ENCODE results near the gene CCER1. TPM values are rescaled to one million over a fixed set of nuclear protein-coding genes. Genes with fewer than 3 reads are reported as not detected.

Gene CCER1
- total RNA-seq, 1 experiment from 2014 or later = not detected

- no peak for TF ChIP-seq CTCF (IDR thresholded peaks at IDR 0.05; ENCODE audit: insufficient read depth in 1 of 2, low read depth in 1 of 2, low read length in 1 of 2, severe bottlenecking in 1 of 2, unreplicated experiment in 1 of 2)
- POLR2A ChIA-PET = no interaction called here
Observed at GRCh38 chr12:90969851-90970250, 14.9 kb upstream of the CCER1 start.

GRCh38 chr12:90969346-90969745 is 14.4 kb upstream of the CCER1 start:
- no peak for TF ChIP-seq CTCF (IDR thresholded peaks at IDR 0.05; ENCODE audit: insufficient read depth in 1 of 2, low read depth in 1 of 2, low read length in 1 of 2, severe bottlenecking in 1 of 2, unreplicated experiment in 1 of 2)
- no peak overlapping the region for H3K27ac Mint-ChIP-seq (ENCODE audit: unreplicated experiment)
- CTCF ChIA-PET = no interaction called here
- H3K9me3 ChIP-seq = no peaks in the 10 kb centered on the region
- no peaks in the 10 kb centered on the region for H3K27me3 Mint-ChIP-seq (ENCODE audit: insufficient read depth, unreplicated experiment)
- H3K4me1 ChIP-seq = no peaks in the 10 kb centered on the region
- intact Hi-C loops (cut with micrococcal nuclease; ENCODE audit: unreplicated experiment) = no loop called here
- no peak overlapping the region for H3K4me3 ChIP-seq (ENCODE audit: low read depth, low read length)
- no peaks in the 10 kb centered on the region for H3K27me3 ChIP-seq (replicated peaks; ENCODE audit: control insufficient read depth, insufficient read depth, low read length)
- no peaks in the 10 kb centered on the region for H3K36me3 ChIP-seq (ENCODE audit: control insufficient read depth, insufficient read depth, low read length)
- no peaks in the 10 kb centered on the region for H3K36me3 Mint-ChIP-seq (ENCODE audit: insufficient read depth, unreplicated experiment)
- POLR2A ChIA-PET = no interaction called here
- no peaks in the 10 kb centered on the region for H3K4me1 Mint-ChIP-seq (ENCODE audit: low read depth, unreplicated experiment)
- no peak for DNase-seq
- H3K4me3 Mint-ChIP-seq (ENCODE audit: unreplicated experiment) = no peak overlapping the region
- BruUV-seq (replicated peaks) = no TSS peak
- no peaks in the 10 kb centered on the region for H3K9me3 Mint-ChIP-seq (ENCODE audit: unreplicated experiment)

More at GRCh38 chr12:90969851-90970250, 14.9 kb upstream of the CCER1 start:
- Histone ChIP-seq H3K4me3 (ENCODE audit: low read depth, low read length) (no peak overlapping the region), H3K4me1 (no peaks in the 10 kb centered on the region), H3K36me3 (ENCODE audit: control insufficient read depth, insufficient read depth, low read length) (no peaks in the 10 kb centered on the region), H3K9me3 (no peaks in the 10 kb centered on the region), H3K27me3 (replicated peaks; ENCODE audit: control insufficient read depth, insufficient read depth, low read length) (no peaks in the 10 kb centered on the region)
- BruUV-seq (replicated peaks) = no TSS peak
- Mint-ChIP-seq H3K36me3 (ENCODE audit: insufficient read depth, unreplicated experiment) (no peaks in the 10 kb centered on the region), H3K4me1 (ENCODE audit: low read depth, unreplicated experiment) (no peaks in the 10 kb centered on the region), H3K27me3 (ENCODE audit: insufficient read depth, unreplicated experiment) (no peaks in the 10 kb centered on the region), H3K27ac (ENCODE audit: unreplicated experiment) (no peak overlapping the region), H3K9me3 (ENCODE audit: unreplicated experiment) (no peaks in the 10 kb centered on the region), H3K4me3 (ENCODE audit: unreplicated experiment) (no peak overlapping the region)
- intact Hi-C loops (cut with micrococcal nuclease; ENCODE audit: unreplicated experiment) = no loop called here
- DNase-seq = no peak
- CTCF ChIA-PET = interaction anchor here (1.1 kb wide), 1 partner anchor 10 kb away, joined by 5 read pairs; no protein-coding TSS in a partner anchor

GRCh38 chr12:90965204-90965603 is 10.2 kb upstream of the CCER1 start:
- no peak for DNase-seq
- no peaks in the 10 kb centered on the region for H3K9me3 Mint-ChIP-seq (ENCODE audit: unreplicated experiment)
- Histone ChIP-seq H3K4me1 (no peaks in the 10 kb centered on the region), H3K36me3 (ENCODE audit: control insufficient read depth, insufficient read depth, low read length) (no peaks in the 10 kb centered on the region), H3K27me3 (replicated peaks; ENCODE audit: control insufficient read depth, insufficient read depth, low read length) (no peaks in the 10 kb centered on the region), H3K4me3 (ENCODE audit: low read depth, low read length) (no peak overlapping the region), H3K9me3 (no peaks in the 10 kb centered on the region)
- intact Hi-C loops (cut with micrococcal nuclease; ENCODE audit: unreplicated experiment) = no loop called here
- no peak overlapping the region for H3K27ac Mint-ChIP-seq (ENCODE audit: unreplicated experiment)
- H3K36me3 Mint-ChIP-seq (ENCODE audit: insufficient read depth, unreplicated experiment) = no peaks in the 10 kb centered on the region
- H3K4me3 Mint-ChIP-seq (ENCODE audit: unreplicated experiment) = no peak overlapping the region
- ChIA-PET CTCF (no interaction called here), POLR2A (no interaction called here)
- TF ChIP-seq CTCF (IDR thresholded peaks at IDR 0.05; ENCODE audit: insufficient read depth in 1 of 2, low read depth in 1 of 2, low read length in 1 of 2, severe bottlenecking in 1 of 2, unreplicated experiment in 1 of 2) = no peak
- no peaks in the 10 kb centered on the region for H3K4me1 Mint-ChIP-seq (ENCODE audit: low read depth, unreplicated experiment)
- no peaks in the 10 kb centered on the region for H3K27me3 Mint-ChIP-seq (ENCODE audit: insufficient read depth, unreplicated experiment)
- no TSS peak for BruUV-seq (replicated peaks)
